ENCODE results near the gene SPEN. TPM values are rescaled to one million over a fixed set of nuclear protein-coding genes. Genes with fewer than 3 reads are reported as not detected.
"Not testable (repeated sequence)": the region's sequence is repeated elsewhere in the genome, so short reads cannot be mapped to it uniquely, and the experiment has no call there.

The SPEN gene
- total RNA-seq, 4 donors from 2014 or later, result 40.7 to 97.0 (median 57.3) TPM

DNA sequence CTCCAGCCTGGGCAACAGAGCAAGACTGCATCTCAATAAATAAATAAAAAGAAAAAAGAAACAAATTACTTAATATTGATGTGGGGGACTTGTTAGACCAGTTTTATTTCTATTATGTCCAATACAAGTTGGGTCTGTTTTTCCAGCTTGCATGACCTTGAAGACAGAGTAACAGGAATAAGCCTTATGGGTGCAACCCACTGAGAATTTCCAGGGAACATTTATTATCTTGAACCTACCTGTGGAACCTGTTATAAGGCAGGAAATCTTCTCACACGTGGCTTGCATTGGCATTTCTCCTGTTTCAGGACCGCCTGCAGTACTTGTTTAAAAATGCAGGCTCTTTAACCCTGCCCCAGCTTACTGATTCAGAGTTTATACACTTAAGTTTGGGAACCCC lies 64.4 kb downstream of the SPEN start:
- intact Hi-C loops (cut with DNase I), result no loop called here

GRCh38 chr1:15913607-15914006 lies 66.1 kb downstream of the SPEN start:
- H3K27ac ChIP-seq; intact Hi-C loops (cut with DNase I); H3K27me3 ChIP-seq; H3K9me3 ChIP-seq; H3K4me3 ChIP-seq (replicated peaks in 1 of 3); DNase-seq: not testable (repeated sequence)
- Histone ChIP-seq H3K4me1 (peaks cover 13 to 30% of the 10 kb centered on the region in 2 donors), H3K36me3 (peaks cover 5 to 18% of the 10 kb centered on the region in 2 donors)
- 96 to 98% methylated on average over 3 of the region's 3 CpGs for WGBS, 2 donors

More for the DNA sequence above, 64.4 kb downstream of the SPEN start:
- H3K36me3 ChIP-seq, result peaks cover 5 to 18% of the 10 kb centered on the region in 2 donors
- peak overlapping the region in 1 of 3 donors; percentile 15 for H3K27ac ChIP-seq
- peak in 1 of 2 donors; percentile 40 for DNase-seq
- 52 to 56% methylated on average over 2 of the region's 2 CpGs for WGBS, 2 donors
- H3K27me3 ChIP-seq, result no peaks in the 10 kb centered on the region
- TF ChIP-seq POLR2A (IDR thresholded peaks at IDR 0.05) (no peak), CTCF (IDR thresholded peaks at IDR 0.05) (no peak)
- no peak overlapping the region for H3K4me3 ChIP-seq (replicated peaks in 1 of 3)
- peaks cover 17 to 19% of the 10 kb centered on the region in 2 donors for H3K4me1 ChIP-seq
- no peaks in the 10 kb centered on the region for H3K9me3 ChIP-seq

DNA sequence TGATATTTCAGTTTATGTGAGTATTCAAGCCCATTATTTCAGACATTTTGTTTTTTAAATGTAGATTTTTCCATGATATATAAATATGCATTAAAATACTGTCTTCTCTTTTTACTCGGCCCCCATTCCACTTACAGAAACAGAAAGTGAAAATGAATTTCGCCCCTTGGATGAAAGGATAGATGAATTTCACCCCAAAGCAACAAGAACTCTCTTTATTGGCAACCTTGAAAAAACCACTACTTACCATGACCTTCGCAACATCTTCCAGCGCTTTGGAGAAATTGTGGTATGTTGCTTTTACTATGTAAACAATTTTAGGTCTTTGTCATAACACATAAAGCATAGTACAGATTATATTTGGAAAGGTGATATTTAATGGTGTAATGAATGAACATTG lies 68.5 kb downstream of the SPEN start:
- Histone ChIP-seq H3K27ac (peak overlapping the region; percentile 44 to 73 (median 56)), H3K36me3 (peaks cover 9 to 22% of the 10 kb centered on the region in 2 donors), H3K4me1 (peaks cover 9 to 34% of the 10 kb centered on the region in 2 donors), H3K4me3 (replicated peaks in 1 of 3) (no peak overlapping the region), H3K9me3 (no peaks in the 10 kb centered on the region), H3K27me3 (no peaks in the 10 kb centered on the region)
- DNase-seq, result no peak
- WGBS, 2 donors, result 74 to 88% methylated on average over 4 of the region's 4 CpGs
- no peak for TF ChIP-seq CTCF (IDR thresholded peaks at IDR 0.05)
- no peak for TF ChIP-seq POLR2A (IDR thresholded peaks at IDR 0.05)
- intact Hi-C loops (cut with DNase I), result no loop called here

- intact Hi-C loops (cut with DNase I), result no loop called here
- Histone ChIP-seq H3K27ac (peak overlapping the region; percentile 44 to 73 (median 56)), H3K4me1 (peaks cover 9 to 34% of the 10 kb centered on the region in 2 donors), H3K9me3 (no peaks in the 10 kb centered on the region), H3K4me3 (replicated peaks in 1 of 3) (no peak overlapping the region), H3K36me3 (peaks cover 11 to 22% of the 10 kb centered on the region in 2 donors), H3K27me3 (no peaks in the 10 kb centered on the region)
- DNase-seq, result no peak
- TF ChIP-seq CTCF (IDR thresholded peaks at IDR 0.05), result no peak
- no peak for TF ChIP-seq POLR2A (IDR thresholded peaks at IDR 0.05)
- WGBS, 2 donors, result 74 to 85% methylated on average over 4 of the region's 4 CpGs
Measured at GRCh38 chr1:15916417-15916816, 68.9 kb downstream of the SPEN start.

DNA sequence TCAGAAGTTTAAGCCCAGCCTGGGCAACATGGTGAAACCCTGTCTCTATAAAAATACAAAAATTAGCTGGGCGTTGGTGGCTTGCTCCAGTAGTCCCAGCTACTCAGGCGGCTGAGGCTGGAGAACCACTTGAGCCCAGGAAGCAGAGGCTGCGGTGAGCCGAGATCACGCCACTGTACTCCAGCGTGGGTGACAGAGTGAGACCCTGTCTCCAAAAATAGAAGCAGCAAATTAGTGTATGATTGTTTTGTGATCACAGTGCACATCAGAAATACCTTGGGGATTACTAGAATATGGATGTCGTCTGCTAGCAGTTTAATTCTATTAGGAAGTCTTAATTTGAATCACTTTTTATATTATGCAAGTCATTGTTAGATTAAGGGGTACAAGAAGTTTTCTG lies 69.4 kb downstream of the SPEN start:
- intact Hi-C loops (cut with DNase I), result no loop called here
- H3K9me3 ChIP-seq, result no peaks in the 10 kb centered on the region
- 29 to 38% methylated on average over 7 of the region's 7 CpGs for WGBS, 2 donors
- DNase-seq, result peak; percentile 88 to 90
- TF ChIP-seq POLR2A (IDR thresholded peaks at IDR 0.05), result no peak
- TF ChIP-seq CTCF (IDR thresholded peaks at IDR 0.05), result no peak
- H3K4me1 ChIP-seq, result peaks cover 9 to 33% of the 10 kb centered on the region in 2 donors
- peaks cover 10 to 19% of the 10 kb centered on the region in 2 donors for H3K36me3 ChIP-seq
- peak overlapping the region; percentile 16 to 73 (median 44) for H3K27ac ChIP-seq
- no peaks in the 10 kb centered on the region for H3K27me3 ChIP-seq
- H3K4me3 ChIP-seq (replicated peaks in 1 of 3), result no peak overlapping the region
